DMS 273 (cell line): Measurements from ENCODE around the gene PET100.
A peak's percentile ranks its signal among the peaks of the same experiment; 100 is the strongest.

Source experiments
- DNase-seq: peaks from one replicate; lab custom pipeline; 2025; ENCODE audit not compliant: unreplicated experiment; lab: John Stamatoyannopoulos, UW

Gene PET100

DNA sequence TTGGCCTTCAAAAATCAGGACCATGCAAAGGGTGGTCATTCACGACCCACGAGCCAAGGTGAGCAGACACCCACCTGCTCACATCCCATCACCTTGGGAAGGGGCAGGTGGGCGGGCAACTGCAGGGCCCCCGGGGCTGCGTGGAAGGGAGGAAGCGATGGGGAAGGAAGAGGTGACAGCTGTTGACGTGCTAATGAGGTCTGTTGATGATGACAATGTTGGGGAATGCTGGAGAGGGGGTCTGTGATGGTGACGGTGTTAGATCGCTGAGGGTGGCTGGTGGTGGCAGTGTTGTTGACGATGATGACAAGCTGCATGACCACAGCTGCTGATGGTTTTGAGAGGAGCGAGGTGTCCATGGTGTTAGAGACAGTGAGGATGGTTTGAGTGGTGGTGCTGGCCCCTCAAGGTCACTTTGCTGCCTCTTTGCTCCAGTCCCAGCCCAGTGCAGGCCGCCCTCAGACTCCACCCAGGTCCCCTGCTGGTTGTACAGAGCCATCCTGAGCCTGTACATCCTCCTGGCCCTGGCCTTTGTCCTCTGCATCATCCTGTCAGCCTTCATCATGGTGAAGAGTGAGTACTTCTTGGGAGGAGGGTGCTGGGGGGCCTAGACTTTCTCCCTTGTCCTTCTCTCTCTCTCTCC is 48.2 kb downstream of the PET100 start:
- DNase-seq: no peak

DNA sequence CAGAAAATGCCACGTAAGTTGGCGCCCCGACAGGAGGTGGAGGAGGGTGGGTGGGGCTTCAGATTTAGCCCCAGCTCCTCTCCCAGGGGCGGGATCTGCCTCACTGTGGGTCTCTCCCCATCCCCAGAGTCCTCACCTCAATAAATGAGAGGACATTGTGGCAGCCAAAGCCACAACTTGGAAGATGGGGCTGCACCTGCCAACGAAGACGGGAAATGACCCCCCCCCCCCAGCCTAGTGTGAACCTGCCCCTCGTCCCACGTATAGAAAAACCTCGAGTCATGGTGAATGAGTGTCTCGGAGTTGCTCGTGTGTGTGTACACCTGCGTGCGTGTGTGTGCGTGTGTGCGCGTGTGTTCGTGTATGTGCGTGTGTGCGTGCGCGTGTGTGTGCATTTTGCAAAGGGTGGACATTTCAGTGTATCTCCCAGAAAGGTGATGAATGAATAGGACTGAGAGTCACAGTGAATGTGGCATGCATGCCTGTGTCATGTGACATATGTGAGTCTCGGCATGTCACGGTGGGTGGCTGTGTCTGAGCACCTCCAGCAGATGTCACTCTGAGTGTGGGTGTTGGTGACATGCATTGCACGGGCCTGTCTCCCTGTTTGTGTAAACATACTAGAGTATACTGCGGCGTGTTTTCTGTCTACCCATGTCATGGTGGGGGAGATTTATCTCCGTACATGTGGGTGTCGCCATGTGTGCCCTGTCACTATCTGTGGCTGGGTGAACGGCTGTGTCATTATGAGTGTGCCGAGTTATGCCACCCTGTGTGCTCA is 49.6 kb downstream of the PET100 start:
- no peak for DNase-seq

DNA sequence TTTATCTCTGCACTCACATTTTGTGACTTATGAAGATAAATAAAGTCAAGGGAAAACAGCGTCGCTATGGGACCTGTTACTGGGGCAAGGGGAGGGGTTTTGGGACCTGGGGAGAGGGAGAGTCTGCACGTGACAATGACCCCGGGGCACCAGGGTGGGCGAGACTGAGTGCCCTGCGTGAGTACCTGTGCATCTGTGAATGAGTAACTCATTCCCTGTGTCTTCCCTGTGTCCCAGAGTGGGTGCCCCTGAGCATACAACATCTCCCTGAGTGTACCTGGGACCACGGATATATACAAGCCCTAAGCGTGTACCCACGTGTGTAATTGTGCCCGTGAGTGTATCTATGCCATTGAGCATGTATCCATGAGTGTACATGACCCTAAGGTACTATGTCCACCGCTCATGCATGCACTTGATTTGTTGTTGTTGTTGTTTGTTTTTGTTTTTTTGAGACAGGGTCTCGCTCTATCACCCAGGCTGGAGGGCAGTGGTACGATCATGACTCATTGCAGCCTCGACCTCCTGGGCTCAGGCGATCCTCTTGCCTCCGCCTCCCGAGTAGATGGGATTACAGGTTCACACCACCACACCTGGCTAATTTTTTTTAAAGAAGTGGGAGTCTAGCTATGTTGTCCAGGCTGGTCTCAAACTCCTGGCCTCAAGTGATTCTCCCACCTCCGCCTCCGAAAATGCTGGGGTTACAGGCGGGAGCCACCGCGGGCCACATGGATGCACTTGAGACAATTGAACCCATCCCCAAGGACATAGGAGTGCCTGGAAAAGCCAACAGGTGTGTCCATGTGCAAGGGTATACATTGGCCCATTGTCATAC is 50.4 kb downstream of the PET100 start:
- DNase-seq: no peak

DNA sequence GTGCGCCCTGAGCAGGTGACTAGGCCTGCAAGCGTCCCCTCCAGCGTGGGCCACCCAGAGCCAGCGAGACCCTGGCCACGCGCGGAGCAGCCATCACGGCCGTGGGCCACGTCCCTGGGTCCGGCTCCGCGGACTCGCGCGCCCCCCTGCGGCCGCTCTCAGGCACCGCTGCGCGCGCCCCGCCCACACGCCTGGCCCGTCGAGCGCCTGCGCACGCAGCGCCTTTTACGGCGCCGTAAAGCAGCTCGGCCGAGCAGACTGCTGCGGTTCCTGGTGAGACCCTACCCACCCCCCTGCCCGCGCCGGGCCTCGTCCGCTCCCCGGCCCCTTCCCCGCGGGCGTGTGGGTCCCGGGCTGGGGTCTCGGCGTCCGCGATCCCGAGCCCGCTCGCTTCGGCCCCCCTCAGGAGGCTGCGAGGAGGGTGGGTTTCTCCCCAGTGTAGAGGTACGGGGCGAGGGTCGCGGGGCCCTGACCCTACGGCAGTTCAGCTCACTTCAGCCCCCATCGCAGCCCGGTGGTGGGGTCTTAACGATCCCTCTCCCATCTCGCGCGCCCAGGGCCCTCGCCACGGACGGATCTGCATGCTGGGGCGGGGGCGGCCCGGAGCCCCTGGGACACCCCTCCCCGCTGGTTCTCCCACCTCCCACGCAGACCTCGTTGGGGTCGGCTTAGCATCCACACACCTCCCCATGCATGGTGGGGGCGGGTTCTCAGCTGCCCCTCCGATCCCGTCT is 51.2 kb downstream of the PET100 start, which contains the start of gene TRAPPC5:
TRAPPC5 (plus strand) TSS at position 228 of the 734 bp plus-strand sequence. CDS start 1,421 bp downstream, outside the sequence.
- peak; percentile 93 for DNase-seq
